HepG2 (cell line): ENCODE results near the gene TFEB. TPM values are rescaled to one million over a fixed set of nuclear protein-coding genes. Genes with fewer than 3 reads are reported as not detected.

Experiments used
- ATAC-seq: fragments of 200-7000 bp; cut with Tn5 transposase; 3 replicates; pipeline ENCODE4 v1.9.1; 2020; ENCODE audit warnings: mild to moderate bottlenecking, moderate library complexity
- BruUV-seq: library from RNA; stranded (reverse); fragments of 400-500 nt; replicated peaks from 2 replicates; lab custom pipeline; 2021; lab: Mats Ljungman, UMichigan
- CTCF ChIA-PET: fragments of 300-600 bp; formaldehyde crosslinking; extraction: SDS; loops from one replicate; lab custom pipeline; 2021; ENCODE audit warnings: low total read pairs, inconsistent platforms, low intra/inter-chr PET ratio; lab: Yijun Ruan, JAX
- POLR2A ChIA-PET: fragments of 350-600 bp; sonication (Branson Sonifier 250); formaldehyde crosslinking; loops from one replicate; lab custom pipeline; 2020; ENCODE audit warnings: antibody characterized with exemption, inconsistent platforms; lab: Yijun Ruan, JAX
- DNase-seq: peaks from one replicate; pipeline ENCODE4 v3.0.0-alpha.2; 2015; ENCODE audit warnings: low spot score
- FAIRE-seq: peaks from 3 replicates; lab custom pipeline; 2011; peaks lifted over from hg19 to GRCh38; lab: Jason Lieb, UNC
- H2AFZ ChIP-seq: one replicate; pipeline ENCODE4 v1.6.1; 2011; ENCODE audit warnings: low read length, inconsistent platforms
- H3K27ac ChIP-seq: fragments of 300-600 bp; 3 replicates; pipeline ENCODE4 v1.8.0; 2011; ENCODE audit warnings: mixed run types, mild to moderate bottlenecking, mixed read lengths, low read length, inconsistent platforms; ENCODE audit not compliant: insufficient read depth; ENCODE audit errors: extremely low read length
- H3K27me3 ChIP-seq, 2 experiments: fragments of 200-600 bp in 1 of 2; 2 replicates in 1 of 2; 3 replicates in 1 of 2; pipeline versions ENCODE4 v1.6.0 to v1.8.0; 2011; ENCODE audit warnings: low read length in 2 of 2, mild to moderate bottlenecking in 2 of 2, moderate library complexity in 2 of 2, inconsistent platforms in 1 of 2; ENCODE audit not compliant: insufficient read depth in 2 of 2, control insufficient read depth in 1 of 2
- H3K36me3 ChIP-seq, 2 experiments: fragments of 200-600 bp in 1 of 2; replicated peaks in 1 of 2; 2 replicates in 1 of 2; 3 replicates in 1 of 2; pipeline versions ENCODE4 v1.5.1 to v1.8.0; 2011; ENCODE audit warnings: low read length in 2 of 2, inconsistent platforms in 1 of 2; ENCODE audit not compliant: insufficient read depth in 2 of 2, control insufficient read depth in 1 of 2
- H3K4me1 ChIP-seq: 2 replicates; pipeline ENCODE4 v1.5.1; 2012; ENCODE audit warnings: low read length, inconsistent platforms; ENCODE audit not compliant: insufficient read depth
- H3K4me2 ChIP-seq: 2 replicates; pipeline ENCODE4 v1.6.0; 2011; ENCODE audit warnings: low read depth, low read length, inconsistent platforms
- H3K4me3 ChIP-seq, 3 experiments: fragments of 200-600 bp in 1 of 3; sonication (generic), shearing (Covaris generic) in 1 of 3; replicated peaks in 1 of 3; 2 replicates each; pipeline ENCODE4 v1.5.1; 2011 to 2016; ENCODE audit warnings: low read length in 3 of 3, inconsistent platforms in 2 of 3, low read depth in 2 of 3, mild to moderate bottlenecking in 2 of 3, control low read depth in 1 of 3, mixed read lengths in 1 of 3; ENCODE audit not compliant: insufficient read depth in 1 of 3
- H3K79me2 ChIP-seq: one replicate; pipeline ENCODE4 v1.6.1; 2011; ENCODE audit warnings: low read length, inconsistent platforms; ENCODE audit not compliant: insufficient read depth
- H3K9ac ChIP-seq: 2 replicates; pipeline ENCODE4 v1.6.0; 2011; ENCODE audit warnings: mild to moderate bottlenecking, low read depth, low read length, inconsistent platforms; ENCODE audit not compliant: insufficient read depth
- H3K9me3 ChIP-seq: 2 replicates; pipeline ENCODE4 v1.5.1; 2012; ENCODE audit warnings: mild to moderate bottlenecking, low read length
- H4K20me1 ChIP-seq: 2 replicates; pipeline ENCODE4 v1.6.0; 2011; ENCODE audit warnings: inconsistent platforms, mild to moderate bottlenecking, low read length, moderate library complexity; ENCODE audit not compliant: insufficient read depth
- ATAD3A ChIP-seq: sonication (generic); formaldehyde crosslinking; IDR thresholded peaks from 2 replicates; pipeline ENCODE4 v1.4.0; 2020; ENCODE audit warnings: missing genetic modification reagents
- GTF3A ChIP-seq: sonication (generic); formaldehyde crosslinking; conservative IDR thresholded peaks from 2 replicates; pipeline ENCODE4 v1.4.0; 2020; ENCODE audit warnings: mild to moderate bottlenecking, missing genetic modification reagents
- HOXD1 ChIP-seq: sonication (generic); formaldehyde crosslinking; IDR thresholded peaks from 2 replicates; pipeline ENCODE4 v1.5.0; 2020; ENCODE audit warnings: missing genetic modification reagents
- KDM6A ChIP-seq: IDR thresholded peaks from 2 replicates; pipeline ENCODE4 v1.6.1; 2016; ENCODE audit warnings: low read depth
- MBNL3 ChIP-seq: fragments of 250-450 bp; sonication (Bioruptor Pico); conservative IDR thresholded peaks from 2 replicates; pipeline ENCODE4 v1.8.0; 2022; ENCODE audit warnings: mild to moderate bottlenecking, inconsistent platforms
- MTF1 ChIP-seq: sonication (generic); formaldehyde crosslinking; IDR thresholded peaks from 2 replicates; pipeline ENCODE4 v1.5.0; 2020; ENCODE audit warnings: missing genetic modification reagents
- NFATC3 ChIP-seq: sonication (generic); formaldehyde crosslinking; IDR thresholded peaks from 2 replicates; pipeline ENCODE4 v1.5.1; 2020; ENCODE audit warnings: mild to moderate bottlenecking, missing genetic modification reagents
- PAX8 ChIP-seq: sonication (generic); formaldehyde crosslinking; IDR thresholded peaks from 2 replicates; pipeline ENCODE4 v1.8.0; 2022; ENCODE audit warnings: mild to moderate bottlenecking, missing genetic modification reagents, borderline replicate concordance
- SMYD3 ChIP-seq: sonication (generic); formaldehyde crosslinking; IDR thresholded peaks from 2 replicates; pipeline ENCODE4 v1.8.1; 2023; ENCODE audit warnings: mild to moderate bottlenecking, missing genetic modification reagents
- TGIF2 ChIP-seq: IDR thresholded peaks from 2 replicates; pipeline ENCODE4 v1.6.1; 2016; ENCODE audit warnings: control low read depth, missing compliant biosample characterization
- ZNF296 ChIP-seq: sonication (generic); formaldehyde crosslinking; conservative IDR thresholded peaks from 2 replicates; pipeline ENCODE4 v1.5.0; 2020; ENCODE audit warnings: mild to moderate bottlenecking, missing genetic modification reagents
- ZNF550 ChIP-seq: sonication (generic); formaldehyde crosslinking; IDR thresholded peaks from 2 replicates; pipeline ENCODE4 v1.4.0; 2020; ENCODE audit warnings: mild to moderate bottlenecking, missing genetic modification reagents, borderline replicate concordance
- ZNF761 ChIP-seq: sonication (generic); formaldehyde crosslinking; conservative IDR thresholded peaks from 2 replicates; pipeline ENCODE4 v1.4.0; 2020; ENCODE audit warnings: mild to moderate bottlenecking, missing genetic modification reagents
- ZNF891 ChIP-seq: sonication (generic); formaldehyde crosslinking; IDR thresholded peaks from 2 replicates; pipeline ENCODE4 v1.5.0; 2020; ENCODE audit warnings: mild to moderate bottlenecking, missing genetic modification reagents
- WGBS: methylation state at CpG from one replicate; pipeline ENCODE4 v1.1.6; 2017; ENCODE audit warnings: low lambda C conversion rate; 5-methylcytosine and 5-hydroxymethylcytosine counted together
- in situ Hi-C: cut with HindIII; loops from 2 replicates; pipeline ENCODE4 v1.10.0; 2017; ENCODE audit warnings: low pct_unique_long_range_greater_than_20kb; ENCODE audit not compliant: extremely low pct_ligation_motif_present
- intact Hi-C: fragments of 100-400 bp; cut with micrococcal nuclease; formaldehyde crosslinking; loops from one replicate; pipeline ENCODE4 v1.10.0; 2022; ENCODE audit not compliant: unreplicated experiment
- polyA plus RNA-seq, 8 experiments: library from polyadenylated mRNA; depleted of rRNA in 3 of 8; stranded (reverse) in 7 of 8; unstranded in 1 of 8; fragments of >200 nt; fragmentation: Illumina TruSeq in 4 of 8; extraction: Trizol in 4 of 8; gene quantifications; 2 replicates each; pipeline versions ENCODE4 v1.2.1 to v1.2.3, GENCODE V29; 2011 to 2016; ENCODE audit warnings: low read depth in 4 of 8, missing spikeins in 1 of 8, mixed read lengths in 1 of 8; ENCODE audit not compliant: insufficient read depth in 1 of 8
- total RNA-seq, 5 experiments: library from RNA; depleted of rRNA; stranded (reverse); fragments of >200 nt; fragmentation: Illumina TruSeq; extraction: Trizol; gene quantifications; 2 replicates each; pipeline ENCODE4 v1.2.3, GENCODE V29; 2016; ENCODE audit warnings: low read depth in 1 of 5
- TF ChIP-seq, protein P1 (sequence below): sonication (generic); formaldehyde crosslinking; IDR thresholded peaks from 2 replicates; pipeline ENCODE4 v1.5.1; 2020; ENCODE audit warnings: mild to moderate bottlenecking, missing genetic modification reagents, borderline replicate concordance
- TF ChIP-seq, protein P2 (sequence below): sonication (generic); formaldehyde crosslinking; IDR thresholded peaks from 2 replicates; pipeline ENCODE4 v1.8.0; 2022; ENCODE audit warnings: missing genetic modification reagents, low read depth, mild to moderate bottlenecking, borderline replicate concordance
- TF ChIP-seq, protein P3 (sequence below): sonication (generic); formaldehyde crosslinking; IDR thresholded peaks from 2 replicates; pipeline ENCODE4 v1.5.1; 2020; ENCODE audit warnings: missing genetic modification reagents, mild to moderate bottlenecking, borderline replicate concordance

Gene TFEB
- total and polyA plus RNA-seq, 2 of the 13 experiments (the other 11 are each of a cell fraction or from before 2014, with no cell fraction given), result 13.3 to 18.7 TPM

DNA sequence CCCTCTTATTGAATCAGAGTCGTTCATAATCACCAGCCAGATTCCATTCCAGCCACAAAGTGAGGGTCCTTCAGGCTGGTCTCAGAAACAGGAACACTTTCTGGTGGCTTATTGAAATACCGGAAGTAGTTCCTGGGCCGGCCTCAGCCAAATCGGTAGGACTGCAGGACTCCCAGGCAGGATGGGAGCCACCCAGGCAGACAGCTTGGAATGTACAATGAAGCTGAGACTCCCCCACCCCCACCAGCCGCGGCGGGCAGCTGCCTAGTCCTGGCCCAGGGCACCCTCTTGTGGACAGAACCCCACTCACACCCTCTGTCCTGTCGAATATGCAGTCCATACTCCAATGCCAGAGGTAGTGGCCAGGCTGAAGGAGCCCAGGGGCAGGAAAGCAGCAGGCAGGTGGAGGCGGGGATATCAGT is 53.3 kb downstream of the TFEB start:
- intact Hi-C loops, result loop anchor here (1.0 to 5.0 kb wide), 4 partner anchors 79 to 375 kb away; no protein-coding TSS in a partner anchor
- Histone ChIP-seq H3K36me3 (no peaks in the 10 kb centered on the region), H3K79me2 (no peaks in the 10 kb centered on the region), H2AFZ (no peak overlapping the region), H3K4me1 (peaks cover 34% of the 10 kb centered on the region), H4K20me1 (no peaks in the 10 kb centered on the region), H3K4me2 (peak overlapping the region; percentile 52), H3K4me3 (no peak overlapping the region), H3K27ac (no peak overlapping the region), H3K27me3 (peaks cover 7 to 33% of the 10 kb centered on the region in 2 experiments; a peak in 4 of 5 replicates), H3K9me3 (no peaks in the 10 kb centered on the region), H3K9ac (no peak overlapping the region)
- BruUV-seq, result no TSS peak
- WGBS, result 0% methylated on average over 6 of the region's 9 CpGs
- in situ Hi-C loops, result loop anchor here (5.0 kb wide), 3 partner anchors 80 to 310 kb away; no protein-coding TSS in a partner anchor
- ChIA-PET POLR2A (interaction anchor here (0.9 kb wide), 1 partner anchor 80 kb away, joined by 3 read pairs; no protein-coding TSS in a partner anchor), CTCF (interaction anchor here (0.8 to 6.0 kb wide), 7 partner anchors 75 to 403 kb away, joined by 3 to 154 read pairs (median 4); no protein-coding TSS in a partner anchor)
- ATAC-seq, result peak; percentile 90
- peak; percentile 86 for DNase-seq
- FAIRE-seq, result peak; percentile 95
- TF ChIP-seq, protein P1, sequence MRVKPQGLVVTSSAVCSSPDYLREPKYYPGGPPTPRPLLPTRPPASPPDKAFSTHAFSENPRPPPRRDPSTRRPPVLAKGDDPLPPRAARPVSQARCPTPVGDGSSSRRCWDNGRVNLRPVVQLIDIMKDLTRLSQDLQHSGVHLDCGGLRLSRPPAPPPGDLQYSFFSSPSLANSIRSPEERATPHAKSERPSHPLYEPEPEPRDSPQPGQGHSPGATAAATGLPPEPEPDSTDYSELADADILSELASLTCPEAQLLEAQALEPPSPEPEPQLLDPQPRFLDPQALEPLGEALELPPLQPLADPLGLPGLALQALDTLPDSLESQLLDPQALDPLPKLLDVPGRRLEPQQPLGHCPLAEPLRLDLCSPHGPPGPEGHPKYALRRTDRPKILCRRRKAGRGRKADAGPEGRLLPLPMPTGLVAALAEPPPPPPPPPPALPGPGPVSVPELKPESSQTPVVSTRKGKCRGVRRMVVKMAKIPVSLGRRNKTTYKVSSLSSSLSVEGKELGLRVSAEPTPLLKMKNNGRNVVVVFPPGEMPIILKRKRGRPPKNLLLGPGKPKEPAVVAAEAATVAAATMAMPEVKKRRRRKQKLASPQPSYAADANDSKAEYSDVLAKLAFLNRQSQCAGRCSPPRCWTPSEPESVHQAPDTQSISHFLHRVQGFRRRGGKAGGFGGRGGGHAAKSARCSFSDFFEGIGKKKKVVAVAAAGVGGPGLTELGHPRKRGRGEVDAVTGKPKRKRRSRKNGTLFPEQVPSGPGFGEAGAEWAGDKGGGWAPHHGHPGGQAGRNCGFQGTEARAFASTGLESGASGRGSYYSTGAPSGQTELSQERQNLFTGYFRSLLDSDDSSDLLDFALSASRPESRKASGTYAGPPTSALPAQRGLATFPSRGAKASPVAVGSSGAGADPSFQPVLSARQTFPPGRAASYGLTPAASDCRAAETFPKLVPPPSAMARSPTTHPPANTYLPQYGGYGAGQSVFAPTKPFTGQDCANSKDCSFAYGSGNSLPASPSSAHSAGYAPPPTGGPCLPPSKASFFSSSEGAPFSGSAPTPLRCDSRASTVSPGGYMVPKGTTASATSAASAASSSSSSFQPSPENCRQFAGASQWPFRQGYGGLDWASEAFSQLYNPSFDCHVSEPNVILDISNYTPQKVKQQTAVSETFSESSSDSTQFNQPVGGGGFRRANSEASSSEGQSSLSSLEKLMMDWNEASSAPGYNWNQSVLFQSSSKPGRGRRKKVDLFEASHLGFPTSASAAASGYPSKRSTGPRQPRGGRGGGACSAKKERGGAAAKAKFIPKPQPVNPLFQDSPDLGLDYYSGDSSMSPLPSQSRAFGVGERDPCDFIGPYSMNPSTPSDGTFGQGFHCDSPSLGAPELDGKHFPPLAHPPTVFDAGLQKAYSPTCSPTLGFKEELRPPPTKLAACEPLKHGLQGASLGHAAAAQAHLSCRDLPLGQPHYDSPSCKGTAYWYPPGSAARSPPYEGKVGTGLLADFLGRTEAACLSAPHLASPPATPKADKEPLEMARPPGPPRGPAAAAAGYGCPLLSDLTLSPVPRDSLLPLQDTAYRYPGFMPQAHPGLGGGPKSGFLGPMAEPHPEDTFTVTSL (CRISPR knock-in tag), result no peak
- TF ChIP-seq, protein P2, sequence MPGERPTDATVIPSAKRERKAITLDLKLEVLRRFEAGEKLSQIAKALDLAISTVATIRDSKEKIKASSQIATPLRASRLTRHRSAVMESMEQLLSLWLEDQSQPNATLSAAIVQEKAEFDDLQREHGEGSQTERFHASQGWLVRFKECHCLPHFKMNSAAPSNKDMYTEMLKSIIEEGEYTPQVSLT (CRISPR knock-in tag), result no peak
- TF ChIP-seq ATAD3A (CRISPR knock-in tag), result no peak
- TF ChIP-seq KDM6A (CRISPR knock-in tag), result no peak
- TF ChIP-seq HOXD1, result no peak
- TF ChIP-seq ZNF296, result no peak
- TF ChIP-seq ZNF891 (CRISPR knock-in tag), result no peak
- TF ChIP-seq MTF1 (CRISPR knock-in tag), result no peak
- no peak for TF ChIP-seq MBNL3
- no peak for TF ChIP-seq ZNF761 (CRISPR knock-in tag)
- TF ChIP-seq GTF3A, result no peak
- TF ChIP-seq NFATC3, result no peak
- TF ChIP-seq TGIF2 (CRISPR knock-in tag), result no peak; the same call in 1 of the 2 replicates
- TF ChIP-seq, protein P3, sequence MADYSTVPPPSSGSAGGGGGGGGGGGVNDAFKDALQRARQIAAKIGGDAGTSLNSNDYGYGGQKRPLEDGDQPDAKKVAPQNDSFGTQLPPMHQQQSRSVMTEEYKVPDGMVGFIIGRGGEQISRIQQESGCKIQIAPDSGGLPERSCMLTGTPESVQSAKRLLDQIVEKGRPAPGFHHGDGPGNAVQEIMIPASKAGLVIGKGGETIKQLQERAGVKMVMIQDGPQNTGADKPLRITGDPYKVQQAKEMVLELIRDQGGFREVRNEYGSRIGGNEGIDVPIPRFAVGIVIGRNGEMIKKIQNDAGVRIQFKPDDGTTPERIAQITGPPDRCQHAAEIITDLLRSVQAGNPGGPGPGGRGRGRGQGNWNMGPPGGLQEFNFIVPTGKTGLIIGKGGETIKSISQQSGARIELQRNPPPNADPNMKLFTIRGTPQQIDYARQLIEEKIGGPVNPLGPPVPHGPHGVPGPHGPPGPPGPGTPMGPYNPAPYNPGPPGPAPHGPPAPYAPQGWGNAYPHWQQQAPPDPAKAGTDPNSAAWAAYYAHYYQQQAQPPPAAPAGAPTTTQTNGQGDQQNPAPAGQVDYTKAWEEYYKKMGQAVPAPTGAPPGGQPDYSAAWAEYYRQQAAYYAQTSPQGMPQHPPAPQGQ (CRISPR knock-in tag), result no peak
- no peak for TF ChIP-seq SMYD3 (CRISPR knock-in tag)
- TF ChIP-seq ZNF550 (CRISPR knock-in tag), result no peak
- TF ChIP-seq PAX8, result no peak
